GM10248 (cell line): ENCODE results near the gene FZR1.

Experiments
- CTCF ChIA-PET: fragments of 300-600 bp; sonication (Branson Sonifier 250); formaldehyde crosslinking; extraction: SDS; loops from one replicate; lab custom pipeline; 2021; ENCODE audit warnings: antibody characterized with exemption; lab: Yijun Ruan, JAX
- POLR2A ChIA-PET: fragments of 350-650 bp; sonication (Branson Sonifier 250); formaldehyde crosslinking; extraction: SDS; loops from one replicate; lab custom pipeline; 2020; ENCODE audit warnings: antibody characterized with exemption; lab: Yijun Ruan, JAX
- DNase-seq: peaks from one replicate; pipeline ENCODE4 v3.0.0; 2012; ENCODE audit errors: extremely low spot score
- CTCF ChIP-seq: IDR thresholded peaks from 2 replicates; pipeline ENCODE4 v1.5.1; 2012; ENCODE audit warnings: mild to moderate bottlenecking, low read depth; ENCODE audit errors: extremely low read depth, missing control alignments, control extremely low read depth

Gene FZR1

GRCh38 chr19:3535981-3536380 is 29.9 kb downstream of the FZR1 start:
- DNase-seq: no peak
- POLR2A ChIA-PET: no interaction called here
- no peak for TF ChIP-seq CTCF
- CTCF ChIA-PET: interaction anchor here (1.8 kb wide), 1 partner anchor 11 kb away, joined by 4 read pairs; no protein-coding TSS in a partner anchor

- ChIA-PET CTCF (interaction anchor here (1.8 kb wide), 1 partner anchor 10 kb away, joined by 4 read pairs; no protein-coding TSS in a partner anchor), POLR2A (no interaction called here)
- TF ChIP-seq CTCF: no peak
- DNase-seq: no peak
These were observed 30.5 kb downstream of the FZR1 start for GRCh38 chr19:3536429-3537100.

- TF ChIP-seq CTCF: no peak
- ChIA-PET CTCF (interaction anchor here (1.8 kb wide), 1 partner anchor 10 kb away, joined by 4 read pairs; no protein-coding TSS in a partner anchor), POLR2A (no interaction called here)
- no peak for DNase-seq
These were observed 31.0 kb downstream of the FZR1 start for GRCh38 chr19:3537101-3537437.

- POLR2A ChIA-PET: no interaction called here
- no peak for DNase-seq
- CTCF ChIA-PET: interaction anchor here (1.8 kb wide), 1 partner anchor 9 kb away, joined by 4 read pairs; no protein-coding TSS in a partner anchor
- no peak for TF ChIP-seq CTCF
These were observed 31.5 kb downstream of the FZR1 start for GRCh38 chr19:3537438-3538240.

- POLR2A ChIA-PET: no interaction called here
- TF ChIP-seq CTCF: no peak
- CTCF ChIA-PET: no interaction called here
- DNase-seq: no peak
These were observed 32.3 kb downstream of the FZR1 start for GRCh38 chr19:3538258-3538929.

- no peak for DNase-seq
- ChIA-PET CTCF (no interaction called here), POLR2A (no interaction called here)
- TF ChIP-seq CTCF: no peak
These were observed 33.0 kb downstream of the FZR1 start, which contains the start of gene TEKTIP1 for GRCh38 chr19:3538965-3539755. TSS of gene TEKTIP1 (plus strand) at chr19:3539174. CDS start at chr19:3539178, 4 bp downstream.
